Small intestine (tissue), 7 donors: Measurements from ENCODE around the gene C19orf67. TPM values are rescaled to one million over a fixed set of nuclear protein-coding genes. Genes with fewer than 3 reads are reported as not detected.

Source experiments
- DNase-seq, 2 donors: peaks; one replicate each; pipeline versions ENCODE4 v3.0.0 to v3.0.0-alpha.2; 2013
- FAIRE-seq: peaks from 2 replicates; lab custom pipeline; 2012; peaks lifted over from hg19 to GRCh38; lab: Jason Lieb, UNC
- H3K27ac ChIP-seq, 3 donors: one replicate each; pipeline ENCODE4 v1.5.1; 2013; ENCODE audit warnings: low read length in 2 of 3, mild to moderate bottlenecking in 2 of 3, control low read depth in 1 of 3, inconsistent platforms in 1 of 3, low read depth in 1 of 3, moderate library complexity in 1 of 3
- H3K27me3 ChIP-seq, 3 donors: one replicate each; pipeline ENCODE4 v1.6.1; 2013; ENCODE audit warnings: low read length in 3 of 3, inconsistent platforms in 1 of 3; ENCODE audit not compliant: control insufficient read depth in 3 of 3, insufficient read depth in 3 of 3
- H3K36me3 ChIP-seq, 3 donors: one replicate each; pipeline ENCODE4 v1.6.1; 2013; ENCODE audit warnings: low read length in 3 of 3, inconsistent platforms in 1 of 3, low read depth in 1 of 3, mild to moderate bottlenecking in 1 of 3, moderate library complexity in 1 of 3; ENCODE audit not compliant: control insufficient read depth in 3 of 3, insufficient read depth in 2 of 3
- H3K4me1 ChIP-seq, 3 donors: one replicate each; pipeline ENCODE4 v1.6.1; 2013; ENCODE audit warnings: low read length in 2 of 3, inconsistent platforms in 1 of 3, low read depth in 1 of 3, mild to moderate bottlenecking in 1 of 3, moderate library complexity in 1 of 3; ENCODE audit not compliant: control insufficient read depth in 3 of 3, insufficient read depth in 2 of 3
- H3K4me3 ChIP-seq, 3 donors: one replicate each; pipeline ENCODE4 v1.5.1; 2013; ENCODE audit warnings: low read length in 3 of 3, control low read depth in 1 of 3, inconsistent platforms in 1 of 3, low read depth in 1 of 3, mild to moderate bottlenecking in 1 of 3, moderate library complexity in 1 of 3
- H3K9me3 ChIP-seq, 2 donors: one replicate each; pipeline ENCODE4 v1.6.1; 2013; ENCODE audit warnings: low read depth in 1 of 2, low read length in 1 of 2; ENCODE audit not compliant: control insufficient read depth in 2 of 2, insufficient read depth in 1 of 2
- WGBS, 3 donors: extraction: QIAGEN DNeasy Blood & Tissue Kit; methylation state at CpG; one replicate each; pipeline ENCODE4 v1.1.7; 2013; 5-methylcytosine and 5-hydroxymethylcytosine counted together
- polyA plus RNA-seq, 4 donors: library from polyadenylated mRNA; stranded (reverse) in 3 of 4; unstranded in 1 of 4; fragments of 200-250 nt in 3 of 4; fragments of 120-200 nt in 1 of 4; gene quantifications; one replicate each; pipeline versions ENCODE4 v1.2.1 to v1.2.3, GENCODE V29; 2013
- donor health status: healthy with polysubstance abuse.
- donor health status: control.
- donor health status: control.
- donor health status: Bipolar disorder and iron deficiency.
- donor health status: healthy.

The C19orf67 gene
- polyA plus RNA-seq, 4 donors, result 0.07 TPM; not detected in 3

GRCh38 chr19:14105680-14106079, 20.1 kb upstream of the C19orf67 start:
- no peak for FAIRE-seq
- no peak for DNase-seq
- H3K4me1 ChIP-seq, result no peaks in the 10 kb centered on the region
- no peaks in the 10 kb centered on the region for H3K9me3 ChIP-seq
- WGBS, 3 donors, result 74 to 82% (median 81%) methylated on average over 8 of the region's 8 CpGs
- no peaks in the 10 kb centered on the region for H3K27me3 ChIP-seq
- H3K27ac ChIP-seq, result peak overlapping the region in 1 of 3 donors; percentile 16
- H3K36me3 ChIP-seq, result peaks cover 5 to 65% (median 13%) of the 10 kb centered on the region in 3 donors
- H3K4me3 ChIP-seq, result no peak overlapping the region

GRCh38 chr19:14103310-14103709, 17.7 kb upstream of the C19orf67 start:
- peaks cover 5 to 77% (median 14%) of the 10 kb centered on the region in 3 donors for H3K36me3 ChIP-seq
- FAIRE-seq (no peak), DNase-seq (no peak)
- H3K4me1 ChIP-seq, result no peaks in the 10 kb centered on the region
- H3K9me3 ChIP-seq, result no peaks in the 10 kb centered on the region
- H3K4me3 ChIP-seq, result no peak overlapping the region
- no peak overlapping the region for H3K27ac ChIP-seq
- H3K27me3 ChIP-seq, result no peaks in the 10 kb centered on the region
- WGBS, 3 donors, result 88 to 100% (median 97%) methylated on average over 1 of the region's 1 CpG

GRCh38 chr19:14102756-14103155, 17.2 kb upstream of the C19orf67 start:
- no peak overlapping the region for H3K27ac ChIP-seq
- no peaks in the 10 kb centered on the region for H3K9me3 ChIP-seq
- H3K27me3 ChIP-seq, result no peaks in the 10 kb centered on the region
- no peak for FAIRE-seq
- no peak overlapping the region for H3K4me3 ChIP-seq
- WGBS, 3 donors, result 84 to 89% (median 84%) methylated on average over 10 of the region's 10 CpGs
- no peaks in the 10 kb centered on the region for H3K4me1 ChIP-seq
- no peak for DNase-seq
- H3K36me3 ChIP-seq, result peaks cover 5 to 79% (median 16%) of the 10 kb centered on the region in 3 donors

GRCh38 chr19:14102102-14102696, 16.6 kb upstream of the C19orf67 start:
- Histone ChIP-seq H3K4me3 (no peak overlapping the region), H3K36me3 (peaks cover 8 to 79% (median 20%) of the 10 kb centered on the region in 3 donors), H3K4me1 (no peaks in the 10 kb centered on the region), H3K27me3 (no peaks in the 10 kb centered on the region), H3K9me3 (no peaks in the 10 kb centered on the region), H3K27ac (no peak overlapping the region)
- DNase-seq (no peak), FAIRE-seq (no peak)
- 78 to 92% (median 87%) methylated on average over 11 of the region's 11 CpGs for WGBS, 3 donors

GRCh38 chr19:14101003-14101545, 15.5 kb upstream of the C19orf67 start:
- FAIRE-seq (no peak), DNase-seq (no peak)
- no peaks in the 10 kb centered on the region for H3K27me3 ChIP-seq
- WGBS, 3 donors, result 92 to 95% (median 94%) methylated on average over 6 of the region's 6 CpGs
- peaks cover 8 to 80% (median 13%) of the 10 kb centered on the region in 3 donors for H3K36me3 ChIP-seq
- no peaks in the 10 kb centered on the region for H3K9me3 ChIP-seq
- H3K4me1 ChIP-seq, result no peaks in the 10 kb centered on the region
- H3K27ac ChIP-seq, result no peak overlapping the region
- H3K4me3 ChIP-seq, result no peak overlapping the region

- no peak for FAIRE-seq
- DNase-seq, result no peak
- no peak overlapping the region for H3K27ac ChIP-seq
- no peaks in the 10 kb centered on the region for H3K4me1 ChIP-seq
- H3K9me3 ChIP-seq, result peaks cover 0 to 11% of the 10 kb centered on the region in 2 donors
- no peaks in the 10 kb centered on the region for H3K27me3 ChIP-seq
- peaks cover 8 to 70% (median 8%) of the 10 kb centered on the region in 3 donors for H3K36me3 ChIP-seq
- 85 to 90% (median 86%) methylated on average over 21 of the region's 21 CpGs for WGBS, 3 donors
- H3K4me3 ChIP-seq, result no peak overlapping the region
Observed at GRCh38 chr19:14097532-14098151, 12.1 kb upstream of the C19orf67 start.

- FAIRE-seq (no peak), DNase-seq (no peak)
- Histone ChIP-seq H3K4me1 (peaks cover 0 to 6% (median 0%) of the 10 kb centered on the region in 3 donors), H3K27me3 (no peaks in the 10 kb centered on the region), H3K36me3 (peaks cover 3 to 59% (median 8%) of the 10 kb centered on the region in 3 donors), H3K27ac (no peak overlapping the region), H3K9me3 (peaks cover 0 to 11% of the 10 kb centered on the region in 2 donors), H3K4me3 (no peak overlapping the region)
- WGBS, 3 donors, result 93 to 97% (median 95%) methylated on average over 9 to 11 of the region's 11 CpGs
Observed at GRCh38 chr19:14096272-14096992, 10.8 kb upstream of the C19orf67 start.

- FAIRE-seq, result no peak
- Histone ChIP-seq H3K4me3 (no peak overlapping the region), H3K4me1 (peaks cover 0 to 6% (median 0%) of the 10 kb centered on the region in 3 donors), H3K27me3 (no peaks in the 10 kb centered on the region), H3K36me3 (peaks cover 3 to 43% (median 6%) of the 10 kb centered on the region in 3 donors), H3K27ac (no peak overlapping the region), H3K9me3 (peaks cover 0 to 11% of the 10 kb centered on the region in 2 donors)
- DNase-seq, result no peak
- 81 to 84% (median 82%) methylated on average over 7 of the region's 7 CpGs for WGBS, 3 donors
Observed at GRCh38 chr19:14094854-14095253, 9.3 kb upstream of the C19orf67 start.
